GM23338 (cell line): ENCODE data around the gene TMEM43.

Source experiments
- CREB1 ChIP-seq: fragments of 250-450 bp; sonication (Bioruptor Pico); IDR thresholded peaks from 2 replicates; pipeline ENCODE4 v1.5.0; 2020; ENCODE audit warnings: low read depth, mild to moderate bottlenecking, moderate library complexity
- CTCF ChIP-seq, 2 experiments: fragments of 200-600 bp in 1 of 2; sonication (generic) in 1 of 2; conservative IDR thresholded peaks; 2 replicates each; pipeline versions ENCODE4 v1.5.1 to v1.6.1; 2016 to 2017; ENCODE audit warnings: antibody characterized with exemption in 2 of 2, low read depth in 2 of 2, mild to moderate bottlenecking in 2 of 2, moderate library complexity in 1 of 2
- ETS1 ChIP-seq: IDR thresholded peaks from 2 replicates; pipeline ENCODE4 v1.6.1; 2016; ENCODE audit warnings: antibody characterized with exemption
- EZH2 ChIP-seq: fragments of 200-600 bp; sonication (generic); IDR thresholded peaks from one replicate; pipeline ENCODE4 v1.8.0; 2017; ENCODE audit warnings: antibody characterized with exemption, mild to moderate bottlenecking, low read depth; ENCODE audit not compliant: unreplicated experiment
- EZH2phosphoT487 ChIP-seq: fragments of 200-600 bp; sonication (generic); IDR thresholded peaks from one replicate; pipeline ENCODE4 v1.8.1; 2018; ENCODE audit warnings: antibody characterized with exemption; ENCODE audit not compliant: unreplicated experiment
- JUNB ChIP-seq: IDR thresholded peaks from one replicate; pipeline ENCODE4 v1.6.1; 2016; ENCODE audit warnings: antibody characterized with exemption; ENCODE audit not compliant: unreplicated experiment
- NANOG ChIP-seq: IDR thresholded peaks from 2 replicates; pipeline ENCODE4 v1.6.1; 2016; ENCODE audit warnings: antibody characterized with exemption, borderline replicate concordance
- POLR2AphosphoS5 ChIP-seq: IDR thresholded peaks from 2 replicates; pipeline ENCODE4 v1.6.1; 2016; ENCODE audit warnings: antibody characterized with exemption, low read depth
- REST ChIP-seq: IDR thresholded peaks from one replicate; pipeline ENCODE4 v1.6.1; 2018; ENCODE audit warnings: antibody characterized with exemption; ENCODE audit not compliant: unreplicated experiment
- STAT1 ChIP-seq: IDR thresholded peaks from one replicate; pipeline ENCODE4 v1.6.1; 2016; ENCODE audit warnings: antibody characterized with exemption; ENCODE audit not compliant: unreplicated experiment
- ZNF331 ChIP-seq: fragments of 250-450 bp; sonication (Bioruptor Pico); IDR thresholded peaks from 2 replicates; pipeline ENCODE4 v1.5.0; 2020; ENCODE audit warnings: low read depth, mild to moderate bottlenecking, moderate library complexity
- ZNF462 ChIP-seq: fragments of 250-450 bp; sonication (Bioruptor Pico); IDR thresholded peaks from 2 replicates; pipeline ENCODE4 v1.5.0; 2020; ENCODE audit warnings: mild to moderate bottlenecking, moderate library complexity

- TF ChIP-seq ETS1 (no peak), CTCF (conservative IDR thresholded peaks at IDR 0.05; ENCODE audit: low read depth in 2 of 2) (no peak), EZH2 (no peak), REST (no peak), POLR2AphosphoS5 (no peak), NANOG (no peak), CREB1 (no peak), JUNB (no peak), EZH2phosphoT487 (no peak), STAT1 (no peak), ZNF331 (CRISPR knock-in tag) (no peak), ZNF462 (CRISPR knock-in tag) (no peak)
Observed at GRCh38 chr3:14118400-14119381, 6.2 kb upstream of the TMEM43 start.
